Nephron progenitor cell (in vitro differentiated cells): ENCODE data around the gene DOP1B.

ENCODE experiments used
- DNase-seq: peaks from one replicate; pipeline ENCODE4 v3.0.0; 2021
- H3K27ac Mint-ChIP-seq: 2 replicates; pipeline ENCODE4 v1.8.0; 2021; ENCODE audit warnings: mild to moderate bottlenecking, moderate library complexity, mixed read lengths
- H3K27me3 Mint-ChIP-seq: 2 replicates; pipeline ENCODE4 v1.8.0; 2021; ENCODE audit warnings: mild to moderate bottlenecking, low read depth, mixed read lengths; ENCODE audit not compliant: poor library complexity
- H3K36me3 Mint-ChIP-seq: 2 replicates; pipeline ENCODE4 v1.8.0; 2021; ENCODE audit warnings: low read depth, mixed read lengths
- H3K4me1 Mint-ChIP-seq: 2 replicates; pipeline ENCODE4 v1.8.0; 2021; ENCODE audit warnings: mixed read lengths
- H3K4me3 Mint-ChIP-seq: 2 replicates; pipeline ENCODE4 v1.8.0; 2021; ENCODE audit warnings: mild to moderate bottlenecking, moderate library complexity, mixed read lengths
- H3K9me3 Mint-ChIP-seq: 2 replicates; pipeline ENCODE4 v1.8.0; 2021; ENCODE audit warnings: mild to moderate bottlenecking, moderate library complexity, mixed read lengths
- CTCF ChIP-seq: fragments of 200-600 bp; sonication (generic); IDR thresholded peaks from 2 replicates; pipeline ENCODE4 v1.5.0; 2021; ENCODE audit warnings: antibody characterized with exemption

The DOP1B gene

GRCh38 chr21:36166705-36167104 is 10.1 kb downstream of the DOP1B start:
- Mint-ChIP-seq H3K36me3 (peaks cover 13% of the 10 kb centered on the region), H3K27me3 (peaks cover 32% of the 10 kb centered on the region), H3K27ac (peak overlapping the region; percentile 56), H3K4me1 (peaks cover 31% of the 10 kb centered on the region), H3K4me3 (no peak overlapping the region), H3K9me3 (no peaks in the 10 kb centered on the region)
- TF ChIP-seq CTCF = no peak
- DNase-seq = peak; percentile 26

GRCh38 chr21:36167541-36167940 is 10.9 kb downstream of the DOP1B start:
- no peak for DNase-seq
- TF ChIP-seq CTCF = no peak
- no peaks in the 10 kb centered on the region for H3K9me3 Mint-ChIP-seq
- peaks cover 35% of the 10 kb centered on the region for H3K4me1 Mint-ChIP-seq
- H3K27me3 Mint-ChIP-seq = peaks cover 26% of the 10 kb centered on the region
- peaks cover 13% of the 10 kb centered on the region for H3K36me3 Mint-ChIP-seq
- no peak overlapping the region for H3K4me3 Mint-ChIP-seq
- H3K27ac Mint-ChIP-seq = no peak overlapping the region

- DNase-seq = no peak
- H3K4me1 Mint-ChIP-seq = peaks cover 21% of the 10 kb centered on the region
- no peak overlapping the region for H3K4me3 Mint-ChIP-seq
- no peaks in the 10 kb centered on the region for H3K9me3 Mint-ChIP-seq
- no peak overlapping the region for H3K27ac Mint-ChIP-seq
- TF ChIP-seq CTCF = no peak
- H3K27me3 Mint-ChIP-seq = peaks cover 14% of the 10 kb centered on the region
- H3K36me3 Mint-ChIP-seq = peaks cover 13% of the 10 kb centered on the region
Measured at GRCh38 chr21:36169470-36170128, 13.0 kb downstream of the DOP1B start.

DNA sequence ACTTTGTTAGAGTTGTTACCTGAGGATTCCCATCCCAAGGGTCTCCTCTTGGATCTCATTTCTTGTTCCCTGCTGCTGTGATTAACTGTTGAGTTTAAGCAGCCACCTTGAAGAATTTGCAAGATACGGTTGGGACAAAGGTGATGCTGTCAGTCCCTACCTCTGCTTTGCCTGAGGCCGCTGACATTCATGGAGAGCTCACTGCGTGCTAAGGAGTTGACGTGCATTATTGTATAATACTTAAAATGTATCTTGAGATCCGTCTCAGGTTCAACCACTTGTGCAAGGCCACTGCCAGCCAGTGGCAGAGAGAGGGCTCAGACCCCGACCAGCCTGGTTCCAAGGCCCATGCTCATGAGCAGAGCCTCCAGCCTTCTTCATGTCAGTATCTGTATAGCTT is 14.2 kb downstream of the DOP1B start:
- peaks cover 17% of the 10 kb centered on the region for H3K27me3 Mint-ChIP-seq
- no peak overlapping the region for H3K27ac Mint-ChIP-seq
- H3K4me3 Mint-ChIP-seq = no peak overlapping the region
- H3K9me3 Mint-ChIP-seq = no peaks in the 10 kb centered on the region
- no peak for DNase-seq
- TF ChIP-seq CTCF = no peak
- peaks cover 19% of the 10 kb centered on the region for H3K4me1 Mint-ChIP-seq
- H3K36me3 Mint-ChIP-seq = peaks cover 13% of the 10 kb centered on the region

GRCh38 chr21:36171336-36171735 is 14.7 kb downstream of the DOP1B start:
- Mint-ChIP-seq H3K27me3 (peaks cover 17% of the 10 kb centered on the region), H3K9me3 (no peaks in the 10 kb centered on the region), H3K27ac (no peak overlapping the region), H3K36me3 (peaks cover 13% of the 10 kb centered on the region), H3K4me1 (peaks cover 18% of the 10 kb centered on the region), H3K4me3 (no peak overlapping the region)
- no peak for DNase-seq
- TF ChIP-seq CTCF = no peak

DNA sequence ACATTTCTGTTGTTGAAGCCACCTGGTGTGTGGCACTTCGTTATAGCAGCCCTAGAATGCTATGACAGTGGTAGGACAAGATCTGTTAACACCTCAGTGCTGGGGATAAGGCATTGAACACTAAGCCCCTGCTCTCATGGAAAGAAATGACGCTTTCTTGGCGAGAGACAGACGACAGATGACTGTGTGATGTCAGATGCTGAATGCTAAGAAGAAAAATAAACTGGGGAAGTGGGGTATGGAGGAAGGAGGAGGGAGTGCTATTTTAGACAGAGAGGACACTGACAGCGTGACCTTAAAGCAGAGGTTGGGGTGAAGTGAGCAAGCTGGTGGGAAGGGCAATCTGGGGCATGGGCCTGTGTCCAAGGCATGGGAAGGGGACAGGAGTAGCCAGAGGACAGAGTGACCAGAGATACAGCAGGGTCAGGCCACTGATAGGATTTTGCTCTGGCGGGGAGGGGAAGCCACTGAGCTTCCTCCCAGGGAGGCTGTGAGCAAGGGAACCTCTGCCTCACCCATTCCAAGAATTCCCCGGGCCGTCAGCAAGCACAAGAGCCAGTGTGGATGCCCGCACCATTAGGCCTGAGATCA is 15.2 kb downstream of the DOP1B start:
- DNase-seq = no peak
- H3K27ac Mint-ChIP-seq = no peak overlapping the region

More for the DNA sequence above, 15.2 kb downstream of the DOP1B start:
- Mint-ChIP-seq H3K4me1 (peaks cover 13% of the 10 kb centered on the region), H3K4me3 (no peak overlapping the region), H3K9me3 (no peaks in the 10 kb centered on the region), H3K27me3 (peaks cover 15% of the 10 kb centered on the region), H3K36me3 (peaks cover 13% of the 10 kb centered on the region)
- no peak for TF ChIP-seq CTCF
